ENCODE data around the gene CDH12.

The CDH12 gene

DNA sequence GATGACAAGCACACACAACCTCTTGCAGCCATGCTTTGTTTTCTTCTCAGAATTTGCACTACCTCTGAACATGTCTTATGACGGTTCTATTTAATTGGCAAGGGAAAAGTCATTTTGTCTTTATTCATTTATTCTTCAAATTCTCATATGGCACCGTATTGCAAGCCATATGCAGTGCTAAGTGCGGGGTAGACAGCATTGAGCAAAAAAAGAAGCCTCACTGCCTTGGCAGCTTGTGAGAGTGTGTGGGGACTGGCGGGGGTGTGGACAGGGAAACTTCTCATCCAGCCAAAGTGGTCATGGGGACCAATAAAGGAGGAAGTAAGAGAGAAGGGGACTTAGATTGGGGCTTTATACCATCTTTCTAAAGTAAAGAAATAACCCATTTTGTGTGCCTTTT lies 160.0 kb downstream of the CDH12 start (continued):
- TF ChIP-seq, protein P1, sequence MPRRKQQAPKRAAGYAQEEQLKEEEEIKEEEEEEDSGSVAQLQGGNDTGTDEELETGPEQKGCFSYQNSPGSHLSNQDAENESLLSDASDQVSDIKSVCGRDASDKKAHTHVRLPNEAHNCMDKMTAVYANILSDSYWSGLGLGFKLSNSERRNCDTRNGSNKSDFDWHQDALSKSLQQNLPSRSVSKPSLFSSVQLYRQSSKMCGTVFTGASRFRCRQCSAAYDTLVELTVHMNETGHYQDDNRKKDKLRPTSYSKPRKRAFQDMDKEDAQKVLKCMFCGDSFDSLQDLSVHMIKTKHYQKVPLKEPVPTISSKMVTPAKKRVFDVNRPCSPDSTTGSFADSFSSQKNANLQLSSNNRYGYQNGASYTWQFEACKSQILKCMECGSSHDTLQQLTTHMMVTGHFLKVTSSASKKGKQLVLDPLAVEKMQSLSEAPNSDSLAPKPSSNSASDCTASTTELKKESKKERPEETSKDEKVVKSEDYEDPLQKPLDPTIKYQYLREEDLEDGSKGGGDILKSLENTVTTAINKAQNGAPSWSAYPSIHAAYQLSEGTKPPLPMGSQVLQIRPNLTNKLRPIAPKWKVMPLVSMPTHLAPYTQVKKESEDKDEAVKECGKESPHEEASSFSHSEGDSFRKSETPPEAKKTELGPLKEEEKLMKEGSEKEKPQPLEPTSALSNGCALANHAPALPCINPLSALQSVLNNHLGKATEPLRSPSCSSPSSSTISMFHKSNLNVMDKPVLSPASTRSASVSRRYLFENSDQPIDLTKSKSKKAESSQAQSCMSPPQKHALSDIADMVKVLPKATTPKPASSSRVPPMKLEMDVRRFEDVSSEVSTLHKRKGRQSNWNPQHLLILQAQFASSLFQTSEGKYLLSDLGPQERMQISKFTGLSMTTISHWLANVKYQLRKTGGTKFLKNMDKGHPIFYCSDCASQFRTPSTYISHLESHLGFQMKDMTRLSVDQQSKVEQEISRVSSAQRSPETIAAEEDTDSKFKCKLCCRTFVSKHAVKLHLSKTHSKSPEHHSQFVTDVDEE (CRISPR knock-in tag; IDR thresholded peaks at IDR 0.05), result no peak
- no peak for TF ChIP-seq ZNF70 (CRISPR knock-in tag; IDR thresholded peaks at IDR 0.05)
- no peak for TF ChIP-seq ZNF565 (CRISPR knock-in tag; conservative IDR thresholded peaks at IDR 0.05; ENCODE audit: low read depth)

DNA sequence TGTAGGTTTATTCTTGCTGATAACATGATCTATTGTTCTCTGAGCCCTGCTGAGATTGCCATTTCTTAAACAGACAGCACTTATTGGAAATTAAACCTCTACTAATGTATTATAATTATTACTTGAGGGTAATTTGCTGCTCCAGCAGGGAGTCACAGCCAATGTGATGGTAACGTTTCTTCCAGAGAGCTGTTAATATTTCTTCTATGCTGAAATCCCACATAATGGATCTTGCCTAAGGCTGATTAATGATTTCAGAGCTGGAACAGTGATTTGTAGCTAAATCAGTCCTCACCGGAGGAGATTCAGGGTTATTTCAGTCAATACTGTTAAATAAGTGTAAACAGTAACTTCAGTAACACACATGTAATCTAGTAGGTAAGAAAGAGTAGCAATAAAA lies 170.1 kb downstream of the CDH12 start:
- ATAC-seq, result no peak
- TF ChIP-seq ZFP3 (CRISPR knock-in tag; IDR thresholded peaks at IDR 0.05) (no peak), ZNF70 (CRISPR knock-in tag; IDR thresholded peaks at IDR 0.05) (no peak), ARNTL (CRISPR knock-in tag; IDR thresholded peaks at IDR 0.05; ENCODE audit: borderline replicate concordance, low read depth) (no peak), ISL1 (CRISPR knock-in tag; IDR thresholded peaks at IDR 0.05) (no peak), RARB (CRISPR knock-in tag; IDR thresholded peaks at IDR 0.05) (no peak), ZFP30 (CRISPR knock-in tag; IDR thresholded peaks at IDR 0.05) (no peak), OSR1 (CRISPR knock-in tag; IDR thresholded peaks at IDR 0.05) (no peak)
- TF ChIP-seq, protein P2, sequence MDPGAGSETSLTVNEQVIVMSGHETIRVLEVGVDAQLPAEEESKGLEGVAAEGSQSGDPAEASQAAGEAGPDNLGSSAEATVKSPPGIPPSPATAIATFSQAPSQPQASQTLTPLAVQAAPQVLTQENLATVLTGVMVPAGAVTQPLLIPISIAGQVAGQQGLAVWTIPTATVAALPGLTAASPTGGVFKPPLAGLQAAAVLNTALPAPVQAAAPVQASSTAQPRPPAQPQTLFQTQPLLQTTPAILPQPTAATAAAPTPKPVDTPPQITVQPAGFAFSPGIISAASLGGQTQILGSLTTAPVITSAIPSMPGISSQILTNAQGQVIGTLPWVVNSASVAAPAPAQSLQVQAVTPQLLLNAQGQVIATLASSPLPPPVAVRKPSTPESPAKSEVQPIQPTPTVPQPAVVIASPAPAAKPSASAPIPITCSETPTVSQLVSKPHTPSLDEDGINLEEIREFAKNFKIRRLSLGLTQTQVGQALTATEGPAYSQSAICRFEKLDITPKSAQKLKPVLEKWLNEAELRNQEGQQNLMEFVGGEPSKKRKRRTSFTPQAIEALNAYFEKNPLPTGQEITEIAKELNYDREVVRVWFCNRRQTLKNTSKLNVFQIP (CRISPR knock-in tag; IDR thresholded peaks at IDR 0.05; ENCODE audit: borderline replicate concordance, low read depth), result no peak

DNA sequence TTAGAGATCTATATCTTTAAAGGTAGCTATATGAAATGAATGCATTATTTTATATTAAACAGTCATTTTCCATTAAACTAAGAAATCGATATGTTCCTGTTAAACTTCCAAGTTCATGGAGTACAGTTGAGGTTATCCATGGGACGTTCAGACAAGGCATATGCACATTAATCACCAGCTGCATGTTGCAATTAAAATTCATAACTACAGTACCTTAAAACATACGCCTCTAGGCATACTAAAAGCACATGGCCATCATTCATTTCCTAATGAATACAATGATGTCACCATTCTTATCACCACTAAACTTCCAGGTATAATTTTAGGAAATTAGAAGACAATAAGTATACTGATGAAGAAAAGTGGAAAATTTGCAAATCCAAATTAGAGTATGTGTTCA lies 174.3 kb downstream of the CDH12 start:
- TF ChIP-seq, protein P3, sequence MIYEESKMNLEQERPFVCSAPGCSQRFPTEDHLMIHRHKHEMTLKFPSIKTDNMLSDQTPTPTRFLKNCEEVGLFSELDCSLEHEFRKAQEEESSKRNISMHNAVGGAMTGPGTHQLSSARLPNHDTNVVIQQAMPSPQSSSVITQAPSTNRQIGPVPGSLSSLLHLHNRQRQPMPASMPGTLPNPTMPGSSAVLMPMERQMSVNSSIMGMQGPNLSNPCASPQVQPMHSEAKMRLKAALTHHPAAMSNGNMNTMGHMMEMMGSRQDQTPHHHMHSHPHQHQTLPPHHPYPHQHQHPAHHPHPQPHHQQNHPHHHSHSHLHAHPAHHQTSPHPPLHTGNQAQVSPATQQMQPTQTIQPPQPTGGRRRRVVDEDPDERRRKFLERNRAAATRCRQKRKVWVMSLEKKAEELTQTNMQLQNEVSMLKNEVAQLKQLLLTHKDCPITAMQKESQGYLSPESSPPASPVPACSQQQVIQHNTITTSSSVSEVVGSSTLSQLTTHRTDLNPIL (CRISPR knock-in tag; IDR thresholded peaks at IDR 0.05; ENCODE audit: low read depth), result no peak
- TF ChIP-seq ZNF70 (CRISPR knock-in tag; IDR thresholded peaks at IDR 0.05), result no peak
- no peak for TF ChIP-seq RARB (CRISPR knock-in tag; IDR thresholded peaks at IDR 0.05)
- TF ChIP-seq TOX (CRISPR knock-in tag; IDR thresholded peaks at IDR 0.05; ENCODE audit: borderline replicate concordance), result no peak
- TF ChIP-seq, protein P4, sequence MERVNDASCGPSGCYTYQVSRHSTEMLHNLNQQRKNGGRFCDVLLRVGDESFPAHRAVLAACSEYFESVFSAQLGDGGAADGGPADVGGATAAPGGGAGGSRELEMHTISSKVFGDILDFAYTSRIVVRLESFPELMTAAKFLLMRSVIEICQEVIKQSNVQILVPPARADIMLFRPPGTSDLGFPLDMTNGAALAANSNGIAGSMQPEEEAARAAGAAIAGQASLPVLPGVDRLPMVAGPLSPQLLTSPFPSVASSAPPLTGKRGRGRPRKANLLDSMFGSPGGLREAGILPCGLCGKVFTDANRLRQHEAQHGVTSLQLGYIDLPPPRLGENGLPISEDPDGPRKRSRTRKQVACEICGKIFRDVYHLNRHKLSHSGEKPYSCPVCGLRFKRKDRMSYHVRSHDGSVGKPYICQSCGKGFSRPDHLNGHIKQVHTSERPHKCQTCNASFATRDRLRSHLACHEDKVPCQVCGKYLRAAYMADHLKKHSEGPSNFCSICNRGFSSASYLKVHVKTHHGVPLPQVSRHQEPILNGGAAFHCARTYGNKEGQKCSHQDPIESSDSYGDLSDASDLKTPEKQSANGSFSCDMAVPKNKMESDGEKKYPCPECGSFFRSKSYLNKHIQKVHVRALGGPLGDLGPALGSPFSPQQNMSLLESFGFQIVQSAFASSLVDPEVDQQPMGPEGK (CRISPR knock-in tag; IDR thresholded peaks at IDR 0.05; ENCODE audit: borderline replicate concordance), result no peak
- TF ChIP-seq ZNF565 (CRISPR knock-in tag; conservative IDR thresholded peaks at IDR 0.05; ENCODE audit: low read depth), result no peak
- no peak for TF ChIP-seq ISL1 (CRISPR knock-in tag; IDR thresholded peaks at IDR 0.05)
- TF ChIP-seq, protein P5, sequence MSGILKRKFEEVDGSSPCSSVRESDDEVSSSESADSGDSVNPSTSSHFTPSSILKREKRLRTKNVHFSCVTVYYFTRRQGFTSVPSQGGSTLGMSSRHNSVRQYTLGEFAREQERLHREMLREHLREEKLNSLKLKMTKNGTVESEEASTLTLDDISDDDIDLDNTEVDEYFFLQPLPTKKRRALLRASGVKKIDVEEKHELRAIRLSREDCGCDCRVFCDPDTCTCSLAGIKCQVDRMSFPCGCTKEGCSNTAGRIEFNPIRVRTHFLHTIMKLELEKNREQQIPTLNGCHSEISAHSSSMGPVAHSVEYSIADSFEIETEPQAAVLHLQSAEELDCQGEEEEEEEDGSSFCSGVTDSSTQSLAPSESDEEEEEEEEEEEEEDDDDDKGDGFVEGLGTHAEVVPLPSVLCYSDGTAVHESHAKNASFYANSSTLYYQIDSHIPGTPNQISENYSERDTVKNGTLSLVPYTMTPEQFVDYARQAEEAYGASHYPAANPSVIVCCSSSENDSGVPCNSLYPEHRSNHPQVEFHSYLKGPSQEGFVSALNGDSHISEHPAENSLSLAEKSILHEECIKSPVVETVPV (CRISPR knock-in tag; IDR thresholded peaks at IDR 0.05), result no peak
- no peak for TF ChIP-seq ZNF8 (CRISPR knock-in tag; IDR thresholded peaks at IDR 0.05)
- no peak for TF ChIP-seq ARNTL (CRISPR knock-in tag; IDR thresholded peaks at IDR 0.05; ENCODE audit: borderline replicate concordance, low read depth)
- no peak for TF ChIP-seq PPARA (CRISPR knock-in tag; IDR thresholded peaks at IDR 0.05; ENCODE audit: borderline replicate concordance)
- ATAC-seq, result no peak

DNA sequence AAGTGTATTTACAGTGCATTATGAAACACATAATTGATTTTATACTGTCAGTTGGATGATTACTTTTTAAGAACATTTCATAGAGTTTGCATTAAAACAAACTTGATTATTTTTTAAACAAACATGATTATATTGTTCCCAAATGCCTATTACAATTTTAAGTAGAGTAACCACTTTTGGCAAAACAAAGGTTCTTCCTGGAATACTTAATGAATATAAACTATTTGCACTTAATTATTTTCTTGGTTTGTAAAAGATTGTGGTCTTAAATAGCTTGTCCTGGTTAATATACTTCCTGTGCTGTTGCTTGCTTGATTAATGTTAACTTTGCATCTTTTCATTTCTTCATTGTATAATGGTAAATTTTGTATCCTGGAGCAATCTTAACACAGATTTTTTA lies 180.0 kb downstream of the CDH12 start:
- ATAC-seq, result no peak
- no peak for TF ChIP-seq GLIS3 (CRISPR knock-in tag; IDR thresholded peaks at IDR 0.05)
- TF ChIP-seq, protein P4 (CRISPR knock-in tag; IDR thresholded peaks at IDR 0.05; ENCODE audit: borderline replicate concordance), result no peak
- no peak for TF ChIP-seq TCF4 (CRISPR knock-in tag; IDR thresholded peaks at IDR 0.05; ENCODE audit: borderline replicate concordance)
- no peak for TF ChIP-seq CSDC2 (CRISPR knock-in tag; IDR thresholded peaks at IDR 0.05)
